ENCODE measurements around the gene ARL8A. TPM values are rescaled to one million over a fixed set of nuclear protein-coding genes. Genes with fewer than 3 reads are reported as not detected.

Gene ARL8A
- total RNA-seq, 2 experiments from 2014 or later, result 25.1 to 44.6 TPM

DNA sequence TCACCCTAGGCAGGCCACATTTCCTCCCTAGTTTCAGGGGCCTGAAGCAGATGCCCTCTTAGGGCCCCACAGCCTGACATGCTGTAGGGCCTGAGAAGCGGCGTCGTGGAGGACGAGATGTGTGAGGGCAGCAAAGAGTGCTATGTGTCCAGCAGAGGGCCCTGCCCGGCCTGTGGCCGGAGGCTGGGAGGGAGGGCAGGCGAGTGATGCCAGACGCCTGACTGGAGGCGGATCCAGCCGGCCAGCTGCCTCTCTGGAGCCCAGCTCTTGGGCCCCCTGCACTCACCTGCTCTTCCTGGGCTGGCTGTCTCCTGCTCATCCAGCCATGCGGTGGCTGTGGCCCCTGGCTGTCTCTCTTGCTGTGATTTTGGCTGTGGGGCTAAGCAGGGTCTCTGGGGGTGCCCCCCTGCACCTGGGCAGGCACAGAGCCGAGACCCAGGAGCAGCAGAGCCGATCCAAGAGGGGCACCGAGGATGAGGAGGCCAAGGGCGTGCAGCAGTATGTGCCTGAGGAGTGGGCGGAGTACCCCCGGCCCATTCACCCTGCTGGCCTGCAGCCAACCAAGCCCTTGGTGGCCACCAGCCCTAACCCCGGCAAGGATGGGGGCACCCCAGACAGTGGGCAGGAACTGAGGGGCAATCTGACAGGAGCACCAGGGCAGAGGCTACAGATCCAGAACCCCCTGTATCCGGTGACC is 21.8 kb downstream of the ARL8A start, which contains the start of gene GPR37L1:
TSS of gene GPR37L1 (plus strand) at position 279 of the 697 bp plus-strand sequence. CDS start at position 326, 47 bp downstream.
- DNase-seq (ENCODE audit: low spot score), result no peak
- Histone ChIP-seq H3K9me2 (ENCODE audit: insufficient read depth, low read length) (no peaks in the 10 kb centered on the region), H2AFZ (ENCODE audit: low read length) (no peak within 1 kb of the TSS), H3K27ac (ENCODE audit: low read depth, low read length, poor library complexity, severe bottlenecking) (no peak within 1 kb of the TSS), H3K4me2 (ENCODE audit: low read length) (no peak within 1 kb of the TSS), H3K4me3 (ENCODE audit: low read depth, low read length, poor library complexity, severe bottlenecking) (no peak within 1 kb of the TSS), H3K79me2 (ENCODE audit: insufficient read depth, low read depth, low read length) (no peaks in the 10 kb centered on the region), H3K9me3 (ENCODE audit: low read length) (no peaks in the 10 kb centered on the region), H3K36me3 (ENCODE audit: insufficient read depth, low read length) (no peaks in the 10 kb centered on the region), H4K20me1 (ENCODE audit: insufficient read depth, low read length) (no peaks in the 10 kb centered on the region; the same call in 1 of the 2 replicates), H3K4me1 (ENCODE audit: insufficient read depth, low read length, poor library complexity, severe bottlenecking) (no peaks in the 10 kb centered on the region)
- no TSS peak for BruUV-seq (replicated peaks)
- intact Hi-C loops (cut with micrococcal nuclease; ENCODE audit: unreplicated experiment), result no loop called here
- ChIA-PET CTCF (ENCODE audit: unreplicated experiment) (no interaction called here), POLR2A (no interaction called here)
- TF ChIP-seq, protein P1, sequence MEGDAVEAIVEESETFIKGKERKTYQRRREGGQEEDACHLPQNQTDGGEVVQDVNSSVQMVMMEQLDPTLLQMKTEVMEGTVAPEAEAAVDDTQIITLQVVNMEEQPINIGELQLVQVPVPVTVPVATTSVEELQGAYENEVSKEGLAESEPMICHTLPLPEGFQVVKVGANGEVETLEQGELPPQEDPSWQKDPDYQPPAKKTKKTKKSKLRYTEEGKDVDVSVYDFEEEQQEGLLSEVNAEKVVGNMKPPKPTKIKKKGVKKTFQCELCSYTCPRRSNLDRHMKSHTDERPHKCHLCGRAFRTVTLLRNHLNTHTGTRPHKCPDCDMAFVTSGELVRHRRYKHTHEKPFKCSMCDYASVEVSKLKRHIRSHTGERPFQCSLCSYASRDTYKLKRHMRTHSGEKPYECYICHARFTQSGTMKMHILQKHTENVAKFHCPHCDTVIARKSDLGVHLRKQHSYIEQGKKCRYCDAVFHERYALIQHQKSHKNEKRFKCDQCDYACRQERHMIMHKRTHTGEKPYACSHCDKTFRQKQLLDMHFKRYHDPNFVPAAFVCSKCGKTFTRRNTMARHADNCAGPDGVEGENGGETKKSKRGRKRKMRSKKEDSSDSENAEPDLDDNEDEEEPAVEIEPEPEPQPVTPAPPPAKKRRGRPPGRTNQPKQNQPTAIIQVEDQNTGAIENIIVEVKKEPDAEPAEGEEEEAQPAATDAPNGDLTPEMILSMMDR (conservative IDR thresholded peaks at IDR 0.05; ENCODE audit: low read length), result no peak
- TF ChIP-seq EZH2phosphoT487 (IDR thresholded peaks at IDR 0.05; ENCODE audit: borderline replicate concordance, low read depth, low read length), result no peak

DNA sequence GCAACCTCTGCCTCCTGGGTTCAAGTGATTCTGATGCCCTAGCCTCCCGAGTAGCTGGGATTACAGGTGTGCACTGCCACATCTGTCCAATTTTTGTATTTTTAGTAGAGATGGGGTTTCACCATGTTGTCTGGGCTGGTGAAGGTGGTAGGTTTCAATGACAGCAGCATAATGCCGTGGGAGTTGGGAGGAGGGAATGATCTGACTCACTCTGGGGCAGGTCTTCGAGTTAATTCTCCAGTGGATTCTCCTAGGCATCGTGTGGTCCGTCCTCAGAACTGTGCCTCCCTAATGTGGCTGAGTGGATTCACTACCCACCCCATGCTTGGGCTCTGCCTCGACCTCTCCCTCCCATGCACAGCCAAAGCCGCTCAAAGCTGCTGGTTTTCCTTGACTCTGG is 23.5 kb downstream of the ARL8A start:
- Histone ChIP-seq H3K4me3 (ENCODE audit: low read depth, low read length, poor library complexity, severe bottlenecking) (no peak overlapping the region), H3K4me1 (ENCODE audit: insufficient read depth, low read length, poor library complexity, severe bottlenecking) (no peaks in the 10 kb centered on the region), H3K36me3 (ENCODE audit: insufficient read depth, low read length) (no peaks in the 10 kb centered on the region), H3K9me3 (ENCODE audit: low read length) (no peaks in the 10 kb centered on the region), H3K4me2 (ENCODE audit: low read length) (no peak overlapping the region), H3K79me2 (ENCODE audit: insufficient read depth, low read depth, low read length) (no peaks in the 10 kb centered on the region), H3K27ac (ENCODE audit: low read depth, low read length, poor library complexity, severe bottlenecking) (no peak overlapping the region), H2AFZ (ENCODE audit: low read length) (no peak overlapping the region), H3K9me2 (ENCODE audit: insufficient read depth, low read length) (no peaks in the 10 kb centered on the region), H4K20me1 (ENCODE audit: insufficient read depth, low read length) (no peaks in the 10 kb centered on the region)
- TF ChIP-seq, protein P1 (conservative IDR thresholded peaks at IDR 0.05; ENCODE audit: low read length), result no peak
- TF ChIP-seq EZH2phosphoT487 (IDR thresholded peaks at IDR 0.05; ENCODE audit: borderline replicate concordance, low read depth, low read length), result no peak
- intact Hi-C loops (cut with micrococcal nuclease; ENCODE audit: unreplicated experiment), result no loop called here
- CTCF ChIA-PET (ENCODE audit: unreplicated experiment), result no interaction called here
- POLR2A ChIA-PET, result interaction anchor here (0.7 kb wide), 1 partner anchor 153 kb away, joined by 6 read pairs; no protein-coding TSS in a partner anchor
- no peak for DNase-seq (ENCODE audit: low spot score)
- no TSS peak for BruUV-seq (replicated peaks)

DNA sequence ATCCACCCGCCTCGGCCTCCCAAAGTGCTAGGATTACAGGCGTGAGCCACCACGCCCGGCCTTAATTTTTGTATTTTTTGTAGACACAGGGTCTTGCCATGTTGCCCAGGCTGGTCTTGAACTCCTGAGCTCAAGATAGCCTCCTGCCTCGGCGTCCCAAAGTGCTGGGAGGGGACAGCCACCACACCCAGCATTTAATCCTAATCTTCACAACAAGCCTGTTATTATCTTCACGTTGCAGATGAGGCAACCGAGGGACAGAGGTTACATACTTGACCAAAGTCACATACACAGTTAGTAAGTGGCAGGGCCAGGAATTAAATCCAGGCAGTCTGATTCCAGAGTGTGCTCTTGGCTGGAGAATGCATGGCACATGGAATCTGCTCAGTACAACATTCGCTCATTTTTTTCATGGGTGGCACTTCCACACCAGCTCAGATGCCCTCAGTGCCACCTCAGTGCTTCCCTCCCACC is 26.6 kb downstream of the ARL8A start:
- Histone ChIP-seq H3K36me3 (ENCODE audit: insufficient read depth, low read length) (no peaks in the 10 kb centered on the region), H2AFZ (ENCODE audit: low read length) (no peak overlapping the region), H3K27ac (ENCODE audit: low read depth, low read length, poor library complexity, severe bottlenecking) (no peak overlapping the region), H3K79me2 (ENCODE audit: insufficient read depth, low read depth, low read length) (no peaks in the 10 kb centered on the region), H3K4me3 (ENCODE audit: low read depth, low read length, poor library complexity, severe bottlenecking) (no peak overlapping the region), H4K20me1 (ENCODE audit: insufficient read depth, low read length) (no peaks in the 10 kb centered on the region), H3K9me2 (ENCODE audit: insufficient read depth, low read length) (no peaks in the 10 kb centered on the region), H3K4me2 (ENCODE audit: low read length) (no peak overlapping the region), H3K9me3 (ENCODE audit: low read length) (no peaks in the 10 kb centered on the region), H3K4me1 (ENCODE audit: insufficient read depth, low read length, poor library complexity, severe bottlenecking) (peaks cover 14% of the 10 kb centered on the region)
- intact Hi-C loops (cut with micrococcal nuclease; ENCODE audit: unreplicated experiment), result loop anchor here (10.0 kb wide), 1 partner anchor 223 kb away; no protein-coding TSS in a partner anchor
- CTCF ChIA-PET (ENCODE audit: unreplicated experiment), result no interaction called here
- POLR2A ChIA-PET, result no interaction called here
- TF ChIP-seq, protein P1 (conservative IDR thresholded peaks at IDR 0.05; ENCODE audit: low read length), result no peak
- no peak for TF ChIP-seq EZH2phosphoT487 (IDR thresholded peaks at IDR 0.05; ENCODE audit: borderline replicate concordance, low read depth, low read length)
- no TSS peak for BruUV-seq (replicated peaks)
- no peak for DNase-seq (ENCODE audit: low spot score)
